HL-60 (cell line): ENCODE measurements around the gene CDRT4.

Experiments used
- DNase-seq, 2 experiments: peaks; one replicate each; pipeline ENCODE4 v3.0.0-alpha.2; 2010 to 2020; ENCODE audit warnings: low read depth in 1 of 2, low spot score in 1 of 2
- H3K27ac ChIP-seq: fragments of 250-450 bp; sonication (Bioruptor Pico); replicated peaks from 2 replicates; pipeline ENCODE4 v1.5.1; 2020; ENCODE audit warnings: mild to moderate bottlenecking, moderate library complexity
- H3K27me3 ChIP-seq: fragments of 250-450 bp; sonication (Bioruptor Pico); 2 replicates; pipeline ENCODE4 v1.5.1; 2021; ENCODE audit warnings: mild to moderate bottlenecking, moderate library complexity; ENCODE audit not compliant: insufficient read depth, poor library complexity, severe bottlenecking
- H3K4me3 ChIP-seq: replicated peaks from 2 replicates; pipeline ENCODE4 v1.5.1; 2011; ENCODE audit warnings: mild to moderate bottlenecking, control low read depth, low read length; ENCODE audit not compliant: insufficient read depth
- GABPA ChIP-seq: IDR thresholded peaks from 2 replicates; pipeline ENCODE4 v1.6.1; 2012; ENCODE audit warnings: low read depth
- POLR2AphosphoS5 ChIP-seq: IDR thresholded peaks from 2 replicates; pipeline ENCODE4 v1.6.1; 2012; ENCODE audit warnings: low read depth
- SPI1 ChIP-seq: IDR thresholded peaks from 2 replicates; pipeline ENCODE4 v1.6.1; 2012; ENCODE audit warnings: low read depth, mild to moderate bottlenecking, borderline replicate concordance
- TF ChIP-seq, protein P1 (sequence below): IDR thresholded peaks from 2 replicates; pipeline ENCODE4 v1.6.1; 2012; ENCODE audit warnings: low read depth; ENCODE audit not compliant: insufficient replicate concordance
- TF ChIP-seq, protein P2 (sequence below): IDR thresholded peaks from one replicate; pipeline ENCODE4 v1.5.1; 2011; ENCODE audit warnings: low read length, control low read depth, inconsistent platforms; ENCODE audit not compliant: insufficient read depth

CDRT4 gene

DNA sequence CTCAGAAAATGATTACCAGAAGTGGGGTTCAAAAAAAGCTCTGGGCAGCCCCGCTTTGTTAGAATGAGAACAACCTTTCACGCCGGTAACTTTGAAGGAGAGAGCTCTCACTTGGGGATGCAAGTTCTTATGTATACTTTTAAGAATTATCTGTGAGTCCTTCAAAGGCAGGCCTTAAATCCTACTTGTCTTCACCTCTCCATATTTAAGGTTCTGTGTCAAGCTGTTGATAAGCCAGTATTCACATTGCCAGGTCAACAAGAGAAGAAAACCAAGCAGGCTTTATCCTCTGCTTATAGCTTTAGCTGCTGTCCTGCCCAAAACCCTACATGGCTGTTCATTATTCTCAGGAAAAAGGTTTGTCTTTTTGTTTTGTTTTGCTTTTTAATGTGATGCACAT is 42.9 kb downstream of the CDRT4 start:
- no peak overlapping the region for H3K4me3 ChIP-seq
- no peak for DNase-seq
- no peaks in the 10 kb centered on the region for H3K27me3 ChIP-seq
- H3K27ac ChIP-seq = no peak overlapping the region
- TF ChIP-seq SPI1 (no peak), GABPA (no peak), POLR2AphosphoS5 (no peak)
- TF ChIP-seq, protein P1, sequence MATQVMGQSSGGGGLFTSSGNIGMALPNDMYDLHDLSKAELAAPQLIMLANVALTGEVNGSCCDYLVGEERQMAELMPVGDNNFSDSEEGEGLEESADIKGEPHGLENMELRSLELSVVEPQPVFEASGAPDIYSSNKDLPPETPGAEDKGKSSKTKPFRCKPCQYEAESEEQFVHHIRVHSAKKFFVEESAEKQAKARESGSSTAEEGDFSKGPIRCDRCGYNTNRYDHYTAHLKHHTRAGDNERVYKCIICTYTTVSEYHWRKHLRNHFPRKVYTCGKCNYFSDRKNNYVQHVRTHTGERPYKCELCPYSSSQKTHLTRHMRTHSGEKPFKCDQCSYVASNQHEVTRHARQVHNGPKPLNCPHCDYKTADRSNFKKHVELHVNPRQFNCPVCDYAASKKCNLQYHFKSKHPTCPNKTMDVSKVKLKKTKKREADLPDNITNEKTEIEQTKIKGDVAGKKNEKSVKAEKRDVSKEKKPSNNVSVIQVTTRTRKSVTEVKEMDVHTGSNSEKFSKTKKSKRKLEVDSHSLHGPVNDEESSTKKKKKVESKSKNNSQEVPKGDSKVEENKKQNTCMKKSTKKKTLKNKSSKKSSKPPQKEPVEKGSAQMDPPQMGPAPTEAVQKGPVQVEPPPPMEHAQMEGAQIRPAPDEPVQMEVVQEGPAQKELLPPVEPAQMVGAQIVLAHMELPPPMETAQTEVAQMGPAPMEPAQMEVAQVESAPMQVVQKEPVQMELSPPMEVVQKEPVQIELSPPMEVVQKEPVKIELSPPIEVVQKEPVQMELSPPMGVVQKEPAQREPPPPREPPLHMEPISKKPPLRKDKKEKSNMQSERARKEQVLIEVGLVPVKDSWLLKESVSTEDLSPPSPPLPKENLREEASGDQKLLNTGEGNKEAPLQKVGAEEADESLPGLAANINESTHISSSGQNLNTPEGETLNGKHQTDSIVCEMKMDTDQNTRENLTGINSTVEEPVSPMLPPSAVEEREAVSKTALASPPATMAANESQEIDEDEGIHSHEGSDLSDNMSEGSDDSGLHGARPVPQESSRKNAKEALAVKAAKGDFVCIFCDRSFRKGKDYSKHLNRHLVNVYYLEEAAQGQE = no peak
- TF ChIP-seq, protein P2, sequence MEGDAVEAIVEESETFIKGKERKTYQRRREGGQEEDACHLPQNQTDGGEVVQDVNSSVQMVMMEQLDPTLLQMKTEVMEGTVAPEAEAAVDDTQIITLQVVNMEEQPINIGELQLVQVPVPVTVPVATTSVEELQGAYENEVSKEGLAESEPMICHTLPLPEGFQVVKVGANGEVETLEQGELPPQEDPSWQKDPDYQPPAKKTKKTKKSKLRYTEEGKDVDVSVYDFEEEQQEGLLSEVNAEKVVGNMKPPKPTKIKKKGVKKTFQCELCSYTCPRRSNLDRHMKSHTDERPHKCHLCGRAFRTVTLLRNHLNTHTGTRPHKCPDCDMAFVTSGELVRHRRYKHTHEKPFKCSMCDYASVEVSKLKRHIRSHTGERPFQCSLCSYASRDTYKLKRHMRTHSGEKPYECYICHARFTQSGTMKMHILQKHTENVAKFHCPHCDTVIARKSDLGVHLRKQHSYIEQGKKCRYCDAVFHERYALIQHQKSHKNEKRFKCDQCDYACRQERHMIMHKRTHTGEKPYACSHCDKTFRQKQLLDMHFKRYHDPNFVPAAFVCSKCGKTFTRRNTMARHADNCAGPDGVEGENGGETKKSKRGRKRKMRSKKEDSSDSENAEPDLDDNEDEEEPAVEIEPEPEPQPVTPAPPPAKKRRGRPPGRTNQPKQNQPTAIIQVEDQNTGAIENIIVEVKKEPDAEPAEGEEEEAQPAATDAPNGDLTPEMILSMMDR = no peak

DNA sequence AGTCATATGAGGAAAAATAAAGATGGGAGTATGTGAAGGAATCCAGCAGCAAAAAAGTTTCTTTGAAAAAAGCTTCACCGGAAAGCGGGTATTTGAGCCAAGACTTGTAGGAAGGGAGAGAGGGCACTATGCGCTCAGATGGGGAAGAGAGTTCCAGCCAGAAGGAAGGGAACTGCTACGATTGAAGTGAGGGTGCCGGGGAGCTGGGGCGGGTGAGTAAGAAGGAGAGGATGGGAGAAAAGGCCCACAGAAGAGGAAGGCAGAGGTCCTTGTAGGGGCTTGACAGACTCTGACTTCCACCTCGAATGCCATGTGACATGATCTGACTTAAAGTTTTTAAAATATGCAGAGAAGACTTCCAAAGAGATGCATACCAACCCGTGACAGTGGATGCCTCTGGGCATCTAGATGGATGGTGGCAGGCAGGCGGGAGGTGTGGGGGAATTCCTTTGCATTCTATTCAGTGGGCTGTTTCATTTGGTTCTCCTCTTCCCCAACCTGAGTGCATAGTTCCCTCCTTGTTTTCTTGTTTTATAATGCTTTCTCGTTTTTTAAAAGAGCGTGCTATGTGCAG is 44.9 kb downstream of the CDRT4 start:
- TF ChIP-seq, protein P1 = no peak
- TF ChIP-seq, protein P2 = no peak
- Histone ChIP-seq H3K27ac (no peak overlapping the region), H3K4me3 (no peak overlapping the region), H3K27me3 (no peaks in the 10 kb centered on the region)
- DNase-seq = no peak

DNA sequence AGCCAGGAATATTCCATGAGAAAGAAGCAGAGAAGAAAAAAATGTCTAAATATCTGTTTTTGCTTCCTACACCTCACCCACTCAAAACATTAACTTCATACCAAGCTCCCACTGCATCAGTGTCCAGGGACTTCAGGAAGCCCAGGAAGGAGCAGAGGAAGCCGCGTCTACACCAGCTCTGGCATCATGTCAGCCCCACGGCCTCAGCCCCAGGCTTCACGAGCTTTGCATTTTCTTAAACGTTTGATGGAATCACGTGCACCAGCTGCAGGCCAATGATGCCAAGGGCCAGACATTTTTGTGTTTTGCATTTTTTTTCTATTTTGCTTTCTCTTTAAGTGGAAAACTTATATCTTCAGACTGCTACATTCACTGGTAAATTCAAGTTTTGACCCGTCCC is 48.6 kb downstream of the CDRT4 start:
- no peak for DNase-seq
- Histone ChIP-seq H3K27ac (no peak overlapping the region), H3K27me3 (no peaks in the 10 kb centered on the region), H3K4me3 (no peak overlapping the region)
- no peak for TF ChIP-seq GABPA
- TF ChIP-seq, protein P2 = no peak
- no peak for TF ChIP-seq SPI1
- TF ChIP-seq, protein P1 = no peak
- no peak for TF ChIP-seq POLR2AphosphoS5
